HT1080 (cell line): ENCODE measurements around the gene CPNE5. TPM values are rescaled to one million over a fixed set of nuclear protein-coding genes. Genes with fewer than 3 reads are reported as not detected.

Source experiments
- DNase-seq: peaks from one replicate; pipeline ENCODE4 v3.0.0-alpha.2; 2015; ENCODE audit warnings: low read depth
- polyA plus RNA-seq, 2 experiments: library from polyadenylated mRNA; depleted of rRNA; stranded (reverse); fragments of >200 nt; gene quantifications; 2 replicates each; pipeline ENCODE4 v1.2.3, GENCODE V29; 2015
- total RNA-seq: library from RNA; depleted of rRNA; stranded (reverse); fragments of >200 nt; shearing (Covaris generic); gene quantifications from 2 replicates; pipeline ENCODE4 v1.2.3, GENCODE V29; 2014; rRNA removed

Gene CPNE5
- 1.3 and 1.5 TPM in 2 replicates for total RNA-seq
- 0.96 and 1.4 TPM in 2 replicates for polyA plus RNA-seq (2015; cell fraction: cytosol; rRNA removed)
- polyA plus RNA-seq (2015; cell fraction: nucleus; rRNA removed) = 1.6 and 1.9 TPM in 2 replicates

DNA sequence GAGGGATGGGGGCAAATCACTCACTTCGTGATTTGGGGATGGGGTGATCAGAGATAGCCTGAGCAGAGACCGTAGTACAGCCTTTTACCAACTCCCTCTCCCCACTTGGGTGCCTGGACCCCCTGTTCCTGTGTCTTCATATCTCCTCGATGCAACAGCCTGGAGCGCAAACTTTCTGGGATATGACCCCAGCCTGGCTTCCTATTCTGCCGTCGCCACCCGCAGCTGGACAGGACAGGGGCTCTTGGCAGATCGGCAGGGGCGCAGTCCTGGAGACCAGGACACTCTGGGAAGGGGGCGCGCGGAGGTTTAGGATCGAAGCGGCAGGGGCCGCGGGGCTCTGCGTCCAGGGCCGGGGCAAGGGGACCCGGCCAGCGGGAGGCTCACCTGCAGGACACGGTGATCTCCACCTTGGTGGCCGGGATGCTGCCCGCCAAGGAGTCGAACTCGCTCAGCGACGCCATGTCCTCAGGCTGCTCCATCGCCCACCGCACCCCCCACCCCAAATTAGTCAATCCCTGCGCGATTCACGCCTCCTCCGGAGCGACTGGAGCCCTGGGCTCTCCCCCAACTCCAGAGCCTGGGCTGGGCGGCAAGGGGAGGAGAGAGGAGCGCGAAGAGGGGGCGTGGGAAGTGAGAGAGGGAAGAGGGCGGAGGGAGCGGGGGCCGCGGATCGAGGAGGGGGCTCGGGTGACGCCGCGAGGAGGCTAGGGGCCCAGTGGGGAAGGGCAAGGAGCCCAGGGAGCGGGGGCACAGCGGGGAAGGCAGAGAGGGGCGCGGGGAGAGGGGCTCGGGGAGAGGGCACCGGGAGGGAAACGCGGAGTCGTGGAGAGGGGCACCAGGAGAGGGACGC lies at the start of gene CPNE5:
Gene CPNE5, minus strand, starts transcription at position 549 of the 853 bp plus-strand sequence. Its CDS starts 67 bp downstream, at position 482.
- no peak for DNase-seq

DNA sequence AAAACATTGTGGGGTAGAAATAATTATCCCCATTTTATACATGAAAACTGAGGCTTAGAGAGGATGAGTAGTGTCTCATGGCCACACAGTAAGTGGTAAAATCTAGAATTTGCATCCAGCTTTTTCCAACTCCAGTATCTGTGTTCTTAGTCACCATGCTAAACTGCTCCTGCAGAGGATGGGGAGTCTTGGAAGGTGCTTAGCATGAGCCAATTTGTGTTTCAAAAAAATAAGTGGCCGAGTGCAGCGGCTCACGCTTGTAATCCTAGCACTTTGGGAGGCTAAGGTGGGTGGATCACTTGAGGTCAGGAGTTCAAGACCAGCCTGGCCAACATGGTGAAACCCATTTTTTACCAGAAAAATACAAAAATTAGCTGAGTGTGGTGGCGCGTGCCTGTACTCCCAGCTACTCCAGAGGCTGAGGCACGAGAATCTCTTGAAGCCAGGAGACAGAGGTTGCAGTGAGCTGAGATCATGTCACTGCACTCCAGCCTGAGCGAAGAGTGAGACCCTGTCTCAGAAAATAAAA lies 48.9 kb upstream of the CPNE5 start:
- DNase-seq = no peak

DNA sequence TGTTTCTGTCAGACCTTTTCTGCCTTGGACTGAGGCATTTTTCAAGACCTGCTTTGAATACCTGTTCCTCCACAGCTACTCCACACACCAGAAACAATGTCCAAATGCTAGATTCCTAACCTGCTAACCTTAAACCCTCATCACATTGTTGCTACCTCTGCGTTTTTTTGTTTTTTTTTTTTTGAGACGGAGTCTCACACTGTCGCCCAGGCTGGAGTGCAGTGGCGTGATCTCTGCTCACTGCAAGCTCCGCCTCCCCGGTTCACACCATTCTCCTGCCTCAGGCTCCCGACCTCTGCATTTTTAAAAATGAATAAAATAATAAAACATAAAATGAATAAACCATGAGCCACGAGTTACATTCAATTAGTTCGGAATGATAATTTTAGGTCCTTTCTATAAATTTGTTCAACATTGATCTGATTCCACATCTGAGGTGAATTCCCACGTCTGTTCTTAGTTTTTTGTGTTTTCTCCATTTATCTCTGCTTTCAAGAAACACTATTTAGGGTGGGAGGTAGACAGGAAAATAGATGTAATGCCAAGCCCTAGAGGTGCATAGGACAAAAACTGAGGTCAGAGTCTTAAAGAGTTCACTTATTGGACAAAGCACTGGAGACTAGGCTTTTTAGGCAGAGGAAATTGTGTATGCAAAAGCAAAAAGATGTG lies 47.8 kb upstream of the CPNE5 start:
- DNase-seq = no peak

DNA sequence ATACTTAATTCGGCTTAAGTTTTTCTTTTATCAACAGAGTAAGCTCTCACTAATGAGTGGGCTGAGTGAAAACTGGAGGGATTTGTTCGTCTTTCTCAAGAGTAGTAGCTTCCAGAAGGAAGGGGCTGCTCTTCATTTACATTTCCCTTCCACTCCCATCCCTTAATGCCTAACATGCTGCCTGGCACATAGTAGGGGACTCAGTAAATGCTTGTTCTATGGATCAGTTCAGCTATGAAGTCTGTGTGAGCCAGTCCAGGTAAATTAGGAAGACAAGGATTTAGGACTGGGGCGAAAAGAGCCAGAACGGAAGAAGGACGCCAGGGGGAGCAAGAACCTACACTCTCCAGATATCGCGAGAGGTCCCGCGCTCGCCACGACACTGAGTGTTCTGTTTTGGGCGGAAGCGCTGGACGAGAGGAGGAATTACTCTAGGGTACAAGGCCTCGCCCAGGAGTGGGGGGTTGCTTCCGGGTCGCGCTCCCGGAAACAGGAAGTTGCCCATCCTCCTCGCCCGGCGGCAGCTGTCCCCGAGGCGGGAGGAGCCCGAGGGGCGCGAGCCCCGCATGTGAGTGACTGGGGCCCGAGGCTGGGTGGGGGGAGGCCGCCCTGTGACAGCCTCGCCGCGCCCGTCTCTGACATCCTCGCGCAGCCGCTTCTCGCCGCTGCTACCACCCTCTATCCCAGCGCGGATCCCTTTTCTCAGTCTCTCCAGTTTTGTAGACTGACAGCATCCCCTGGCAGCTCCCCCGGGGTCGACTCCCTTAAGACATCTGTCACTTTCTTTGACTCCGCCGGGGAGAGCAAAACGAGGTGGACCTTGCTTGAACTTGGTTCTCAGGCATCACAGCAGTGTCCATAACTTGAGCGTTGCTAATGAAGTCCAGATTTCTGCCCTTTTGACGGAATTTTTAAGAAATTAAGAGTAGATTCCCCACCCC lies 46.5 kb upstream of the CPNE5 start, which contains the start of gene C6orf89:
Gene C6orf89, plus strand, starts transcription at position 492 of the 941 bp plus-strand sequence. CDS start 13,493 bp downstream, outside the sequence.
- DNase-seq = peak; percentile 96

DNA sequence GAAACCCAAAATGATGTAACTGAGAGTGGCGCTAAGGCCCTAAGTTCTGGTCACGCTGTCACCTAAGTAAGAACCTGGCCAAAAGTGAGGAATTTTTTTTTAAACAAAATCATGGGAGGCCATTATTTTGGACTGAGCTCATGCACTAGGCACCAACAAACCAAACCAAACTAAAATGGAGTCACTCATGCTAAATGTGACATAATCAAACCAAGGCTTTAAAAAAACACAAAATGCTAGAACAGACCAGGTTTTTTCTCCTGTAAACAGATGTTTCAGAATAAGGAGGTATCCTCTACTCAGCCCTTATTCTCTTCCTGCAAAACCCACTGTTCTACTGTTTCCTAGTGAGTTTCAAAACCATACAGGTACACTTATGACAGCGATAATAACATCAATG lies 45.4 kb upstream of the CPNE5 start:
- no peak for DNase-seq

- no peak for DNase-seq
Measured at GRCh38 chr6:36875250-36875633, 36.0 kb upstream of the CPNE5 start.

DNA sequence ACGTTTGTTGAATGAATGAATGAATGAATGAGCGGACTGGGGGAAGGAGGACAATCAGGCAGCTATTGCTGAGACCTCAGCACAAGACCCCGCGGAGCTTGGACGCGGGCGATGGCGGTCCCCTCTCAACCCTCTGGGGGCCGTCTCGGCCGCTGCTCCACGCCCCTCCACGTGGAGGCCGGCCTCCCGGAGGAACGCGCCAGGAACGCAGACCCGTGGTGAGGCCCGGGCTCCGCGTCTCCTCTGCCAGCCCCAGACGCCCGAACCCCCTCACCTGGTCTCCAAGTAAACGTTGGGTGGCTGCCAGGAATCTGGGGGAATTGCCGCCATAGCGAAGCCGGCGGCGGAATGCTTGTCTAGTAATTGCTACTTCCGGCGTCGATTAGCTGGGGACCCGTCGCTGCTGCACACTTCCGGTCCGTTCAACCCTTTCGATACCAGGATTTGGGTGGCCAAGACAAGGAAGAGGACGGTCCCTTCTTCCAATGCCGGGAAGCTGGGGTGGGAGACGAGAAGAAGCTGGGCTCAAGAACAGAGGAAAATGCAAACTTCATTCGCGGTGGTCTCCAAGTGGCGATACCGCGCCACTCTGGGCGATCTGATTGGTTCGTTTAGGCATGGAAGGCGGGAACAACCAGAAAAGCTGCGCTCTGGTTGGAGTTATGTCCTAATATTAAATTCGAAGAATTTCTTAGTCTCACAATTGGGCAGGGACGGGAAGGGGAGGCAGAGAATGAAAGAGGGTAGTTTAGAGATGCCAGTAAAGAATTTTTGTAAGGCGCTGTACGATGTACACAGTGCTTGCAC lies 35.4 kb upstream of the CPNE5 start, which contains the start of gene PPIL1:
Gene PPIL1, minus strand, starts transcription at position 361 of the 807 bp plus-strand sequence. Its CDS starts 31 bp downstream, at position 330.
- DNase-seq = peak; percentile 89

DNA sequence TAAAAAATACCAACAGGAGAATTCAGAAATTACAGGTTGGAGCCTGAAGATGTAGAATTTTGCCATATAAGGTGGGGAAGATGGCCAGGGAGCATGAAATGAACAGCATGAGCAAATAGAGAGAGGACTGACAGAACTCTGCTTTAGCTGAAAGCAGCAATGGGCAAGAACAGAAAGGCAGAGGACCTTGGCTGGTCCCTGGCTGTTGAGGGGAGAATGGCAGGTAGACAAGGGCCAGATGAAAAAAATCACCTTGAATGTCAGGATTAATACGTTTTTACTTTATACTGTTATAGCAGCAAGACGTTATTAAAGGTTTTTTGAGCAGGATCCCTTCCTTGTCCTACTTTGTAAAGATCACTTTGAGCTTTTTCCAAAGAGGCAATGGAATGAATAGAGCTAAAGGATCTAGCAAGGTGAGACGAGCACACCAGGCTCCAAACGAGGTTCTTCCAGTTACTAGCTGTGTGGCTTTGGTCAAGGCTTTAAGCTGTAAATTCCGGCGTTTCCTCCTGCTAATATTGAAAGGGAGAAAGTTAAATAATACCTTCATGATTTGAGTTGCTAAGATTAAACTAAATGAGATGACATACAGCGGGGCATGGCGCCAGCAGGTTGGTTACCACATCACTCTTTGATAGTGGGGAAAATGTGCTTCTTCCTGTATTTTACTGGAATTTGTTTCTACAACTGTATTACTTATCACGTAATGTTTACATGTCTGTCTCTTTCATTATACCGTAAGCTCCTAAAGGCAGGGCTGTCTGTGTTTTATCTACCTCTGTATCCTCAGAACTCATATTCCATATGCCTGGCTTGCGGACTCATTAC lies 34.6 kb upstream of the CPNE5 start:
- DNase-seq = no peak

DNA sequence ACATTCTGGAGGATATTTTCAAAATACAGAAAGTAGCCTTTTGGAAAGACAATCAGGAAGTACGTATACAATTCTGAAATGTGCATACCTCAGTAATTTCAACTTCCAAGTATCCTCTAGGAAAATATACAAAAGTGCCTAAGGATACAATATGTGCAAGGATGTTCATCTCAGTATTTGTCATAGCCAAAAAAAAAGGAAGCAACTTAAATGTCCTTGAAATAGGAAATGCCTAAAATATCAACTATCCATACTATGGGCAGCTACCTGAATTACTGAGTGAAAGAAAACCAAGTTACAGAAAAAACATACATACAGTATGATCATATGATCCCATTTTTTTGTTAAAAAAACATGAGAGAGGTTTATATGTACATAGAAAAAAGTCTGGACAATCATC lies 33.9 kb upstream of the CPNE5 start:
- DNase-seq = no peak

- no peak for DNase-seq
Measured at GRCh38 chr6:36871686-36872085, 32.4 kb upstream of the CPNE5 start.

DNA sequence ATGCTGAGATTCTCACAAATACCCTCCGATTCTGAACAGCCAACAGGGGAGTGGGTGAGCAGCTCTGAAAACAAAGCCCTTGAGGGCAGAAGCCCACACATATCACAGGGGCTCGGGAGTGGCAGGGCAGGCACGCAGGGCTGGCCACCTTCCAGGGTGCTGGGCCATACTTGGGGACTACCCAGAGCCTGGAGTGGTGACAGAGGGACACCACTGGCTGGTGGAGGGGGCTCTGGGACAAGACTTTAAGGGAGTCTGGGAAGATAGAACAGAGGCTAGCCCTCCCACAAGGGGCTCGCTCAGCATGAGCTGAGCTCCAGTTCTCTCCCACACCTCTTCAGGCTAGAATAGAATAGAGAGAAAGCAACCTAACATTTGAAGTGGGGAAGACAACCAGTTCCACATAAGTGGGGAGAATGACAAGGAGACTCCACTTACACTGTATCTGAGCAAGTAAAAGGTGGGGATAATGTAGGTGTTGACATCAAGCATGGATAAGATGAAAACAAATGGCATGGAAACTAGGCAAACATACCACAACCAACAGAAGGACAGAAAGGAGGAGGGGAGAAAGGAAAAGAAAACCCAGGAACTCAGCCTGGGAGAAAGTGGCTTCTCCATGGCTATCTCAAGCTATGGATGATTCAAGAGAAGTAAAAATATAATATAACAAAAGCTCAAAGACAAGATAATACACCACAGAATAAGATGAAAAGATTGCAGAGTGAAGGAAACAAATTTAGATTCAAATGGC lies 28.4 kb upstream of the CPNE5 start:
- no peak for DNase-seq

DNA sequence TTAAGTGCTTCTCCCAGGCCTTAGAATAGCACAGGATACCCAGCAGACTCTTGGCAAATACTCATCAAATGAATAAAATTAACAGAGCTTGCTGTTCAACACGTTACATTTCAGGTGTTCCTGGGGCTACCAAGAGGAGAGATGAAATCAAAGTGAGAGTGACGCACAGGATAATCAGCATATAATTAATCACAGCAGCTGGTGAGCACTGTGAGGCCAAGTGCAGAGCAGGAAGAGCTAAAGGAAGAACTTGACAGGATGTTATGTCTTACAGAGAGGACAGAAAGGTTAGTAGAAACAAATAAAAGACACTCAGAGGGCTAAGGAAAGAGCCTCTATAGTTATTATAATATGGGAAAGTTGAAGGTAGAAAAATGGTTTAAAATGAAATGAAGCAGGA lies 26.6 kb upstream of the CPNE5 start:
- no peak for DNase-seq

DNA sequence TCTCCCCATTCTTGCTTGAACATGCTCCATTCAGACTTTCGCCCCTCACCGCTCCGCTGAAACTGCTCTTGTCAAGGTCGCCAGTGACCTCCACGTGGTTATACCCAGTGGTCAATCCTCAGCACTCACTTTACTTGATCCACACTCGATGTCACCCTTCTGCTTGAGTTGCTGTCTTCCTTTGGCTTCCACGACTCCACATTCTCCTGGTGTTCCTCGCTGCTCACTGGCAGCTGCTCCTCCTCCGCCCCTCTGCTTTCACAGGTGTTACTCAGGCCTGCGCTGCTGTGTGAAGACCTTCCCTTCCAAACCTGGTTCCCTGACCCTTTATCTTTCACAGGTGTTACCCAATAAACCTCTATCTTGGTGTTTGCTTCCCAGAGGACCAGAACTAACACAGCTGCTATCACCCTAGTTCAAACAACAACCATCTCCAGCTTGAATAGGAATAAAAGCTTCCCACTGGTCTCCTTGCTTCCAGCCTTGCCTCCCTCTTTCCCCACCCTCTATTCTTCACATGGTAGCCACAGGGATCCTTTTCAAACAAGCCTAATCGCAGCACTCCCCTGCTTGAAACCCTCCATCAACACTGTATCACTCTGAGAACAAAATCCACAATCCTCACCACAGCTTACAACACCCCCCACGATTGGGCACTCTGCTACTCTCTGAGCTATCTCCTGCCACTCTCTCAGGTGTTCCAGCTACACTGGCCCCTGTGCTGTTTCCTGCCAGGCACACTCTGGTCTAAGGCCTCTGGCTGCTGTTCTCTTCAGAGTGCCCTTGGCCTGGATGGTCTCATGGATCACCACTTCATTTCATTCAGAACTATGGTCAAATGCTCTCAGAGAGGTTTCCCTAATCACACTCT lies 24.7 kb upstream of the CPNE5 start:
- DNase-seq = no peak

DNA sequence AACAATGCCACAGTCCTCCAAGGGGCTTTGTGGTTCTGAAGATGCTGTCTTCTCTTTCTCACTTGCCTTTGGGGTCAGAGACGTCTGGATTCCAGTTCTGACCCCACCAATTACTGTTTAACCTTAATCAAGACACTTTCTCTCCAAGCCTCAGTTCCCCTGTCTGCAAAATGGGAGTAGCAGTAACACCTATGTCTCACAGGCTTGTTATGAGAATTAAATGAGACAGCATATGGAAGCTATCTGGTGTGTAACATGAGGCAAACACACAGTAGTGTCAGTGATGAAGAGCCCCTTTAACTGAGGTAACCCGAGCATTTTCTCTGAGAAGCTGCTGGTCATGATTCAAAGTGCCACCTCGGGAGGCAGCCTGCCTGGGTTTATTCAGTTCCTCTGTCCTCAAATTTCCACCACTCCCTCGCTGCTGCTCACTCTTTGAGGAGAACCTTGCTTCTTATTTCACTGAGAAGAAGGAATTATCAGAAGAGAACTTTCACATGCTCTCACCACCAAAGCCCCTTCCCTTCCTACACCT lies 23.7 kb upstream of the CPNE5 start:
- no peak for DNase-seq

DNA sequence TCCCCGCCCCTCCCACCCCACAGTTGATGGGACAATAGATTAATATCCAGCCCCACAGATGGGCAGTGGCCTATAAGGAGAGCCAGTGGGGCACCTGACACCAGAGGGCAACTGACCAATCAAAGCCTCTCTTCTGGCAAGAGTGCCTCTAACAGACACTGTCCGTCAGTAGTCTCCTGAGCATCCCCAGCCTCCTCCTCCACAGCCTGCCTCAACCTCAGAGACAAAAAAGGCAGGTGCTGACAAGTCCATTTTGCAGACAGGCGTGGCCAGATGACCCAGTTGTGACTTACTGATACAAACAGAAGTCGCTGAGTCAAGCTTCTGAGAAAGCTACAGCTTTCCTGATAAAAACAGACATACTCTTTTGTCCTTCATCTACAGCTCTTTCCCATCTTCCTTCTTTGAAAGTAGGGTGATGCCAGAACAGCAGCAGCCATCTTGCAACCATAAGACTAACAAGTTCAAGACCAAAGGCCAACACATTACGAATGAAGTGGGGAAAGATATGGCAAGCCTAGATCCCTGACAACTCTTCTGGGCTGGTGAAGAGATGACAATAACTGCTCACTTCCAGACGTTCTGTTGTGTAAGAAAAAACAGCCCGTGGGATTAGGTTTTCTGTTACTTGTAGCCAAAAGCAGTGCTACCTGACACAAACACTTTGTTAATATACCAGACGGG lies 23.1 kb upstream of the CPNE5 start:
- DNase-seq = no peak

- no peak for DNase-seq
Measured at GRCh38 chr6:36860126-36860525, 20.9 kb upstream of the CPNE5 start.
